Islet of Langerhans (tissue), 1 donor: Measurements from ENCODE around the gene PDE7B.

ENCODE experiments used
- FAIRE-seq: peaks from one replicate; lab custom pipeline; 2011; peaks lifted over from hg19 to GRCh38; lab: Jason Lieb, UNC

PDE7B gene

GRCh38 chr6:135937106-135937505 lies 85.6 kb downstream of the PDE7B start:
- FAIRE-seq: no peak

GRCh38 chr6:135938576-135939207 lies 87.2 kb downstream of the PDE7B start:
- FAIRE-seq: peak; percentile 55

GRCh38 chr6:135939208-135939591 lies 87.7 kb downstream of the PDE7B start:
- FAIRE-seq: no peak

GRCh38 chr6:135940616-135941167 lies 89.2 kb downstream of the PDE7B start:
- no peak for FAIRE-seq

- no peak for FAIRE-seq
Observed at GRCh38 chr6:135941275-135942025, 89.9 kb downstream of the PDE7B start.

GRCh38 chr6:135944120-135944519 lies 92.6 kb downstream of the PDE7B start:
- no peak for FAIRE-seq

GRCh38 chr6:135946674-135947073 lies 95.2 kb downstream of the PDE7B start:
- no peak for FAIRE-seq

- no peak for FAIRE-seq
Observed at GRCh38 chr6:135950669-135951068, 99.2 kb downstream of the PDE7B start.

- no peak for FAIRE-seq
Observed at GRCh38 chr6:135951169-135951568, 99.7 kb downstream of the PDE7B start.

GRCh38 chr6:135953818-135954217 lies 102.3 kb downstream of the PDE7B start:
- FAIRE-seq: no peak

GRCh38 chr6:135955099-135955498 lies 103.6 kb downstream of the PDE7B start:
- no peak for FAIRE-seq

- FAIRE-seq: no peak
Observed at GRCh38 chr6:135962731-135963130, 111.2 kb downstream of the PDE7B start.

- FAIRE-seq: no peak
Observed at GRCh38 chr6:135970750-135971149, 119.2 kb downstream of the PDE7B start.

GRCh38 chr6:135971351-135971750 lies 119.8 kb downstream of the PDE7B start:
- FAIRE-seq: no peak

- FAIRE-seq: no peak
Observed at GRCh38 chr6:135972150-135972549, 120.6 kb downstream of the PDE7B start.

- FAIRE-seq: no peak
Observed at GRCh38 chr6:135972586-135972985, 121.1 kb downstream of the PDE7B start.

- FAIRE-seq: no peak
Observed at GRCh38 chr6:135974426-135974825, 122.9 kb downstream of the PDE7B start.

- FAIRE-seq: no peak
Observed at GRCh38 chr6:135976585-135976984, 125.1 kb downstream of the PDE7B start.

GRCh38 chr6:135983093-135983492 lies 131.6 kb downstream of the PDE7B start:
- no peak for FAIRE-seq

- FAIRE-seq: no peak
Observed at GRCh38 chr6:135983718-135984343, 132.3 kb downstream of the PDE7B start.

GRCh38 chr6:135985471-135985870 lies 134.0 kb downstream of the PDE7B start:
- FAIRE-seq: no peak

- FAIRE-seq: no peak
Observed at GRCh38 chr6:135987226-135987625, 135.7 kb downstream of the PDE7B start.

- no peak for FAIRE-seq
Observed at GRCh38 chr6:135990439-135990838, 138.9 kb downstream of the PDE7B start.
